Brain pericyte (primary cell): ENCODE measurements around the gene MNT.

Source experiments
- DNase-seq: peaks from one replicate; pipeline ENCODE4 v3.0.0-alpha.2; 2012; ENCODE audit warnings: low read depth, low spot score

Gene MNT

GRCh38 chr17:2396192-2396567, 4.7 kb downstream of the MNT start:
- DNase-seq, result no peak

- no peak for DNase-seq
Measured at GRCh38 chr17:2395258-2396181, 5.3 kb downstream of the MNT start.

GRCh38 chr17:2394775-2395201, 6.1 kb downstream of the MNT start:
- no peak for DNase-seq

GRCh38 chr17:2393954-2394749, 6.7 kb downstream of the MNT start:
- no peak for DNase-seq

GRCh38 chr17:2393174-2393953, 7.5 kb downstream of the MNT start:
- DNase-seq, result no peak

- DNase-seq, result no peak
Measured at GRCh38 chr17:2392252-2393173, 8.3 kb downstream of the MNT start.

- DNase-seq, result no peak
Measured at GRCh38 chr17:2391597-2392251, 9.1 kb downstream of the MNT start.

- DNase-seq, result no peak
Measured at GRCh38 chr17:2390199-2390836, 10.5 kb downstream of the MNT start.

GRCh38 chr17:2388683-2389055, 12.2 kb downstream of the MNT start:
- no peak for DNase-seq

GRCh38 chr17:2388020-2388682, 12.7 kb downstream of the MNT start:
- DNase-seq, result no peak

- DNase-seq, result no peak
Measured at GRCh38 chr17:2387086-2388019, 13.5 kb downstream of the MNT start.

GRCh38 chr17:2386400-2387085, 14.3 kb downstream of the MNT start:
- DNase-seq, result no peak

- DNase-seq, result no peak
Measured at GRCh38 chr17:2385240-2386210, 15.3 kb downstream of the MNT start.

GRCh38 chr17:2384439-2385127, 16.3 kb downstream of the MNT start:
- DNase-seq, result no peak

- DNase-seq, result no peak
Measured at GRCh38 chr17:2383628-2384167, 17.2 kb downstream of the MNT start.
